NCI-H187 (cell line): Measurements from ENCODE around the gene MAP2K2.
"Not testable (repeated sequence)": the region's sequence is repeated elsewhere in the genome, so short reads cannot be mapped to it uniquely, and the experiment has no call there.

Experiments used
- DNase-seq, 2 experiments: peaks; one replicate each; lab custom pipeline; 2025; lab: John Stamatoyannopoulos, UW

MAP2K2 gene

GRCh38 chr19:4123615-4124568 lies at the start of gene MAP2K2:
MAP2K2 (minus strand) TSS chr19:4124122; CDS start chr19:4123875, 247 bp downstream.
- DNase-seq: peak; percentile 82 to 91

DNA sequence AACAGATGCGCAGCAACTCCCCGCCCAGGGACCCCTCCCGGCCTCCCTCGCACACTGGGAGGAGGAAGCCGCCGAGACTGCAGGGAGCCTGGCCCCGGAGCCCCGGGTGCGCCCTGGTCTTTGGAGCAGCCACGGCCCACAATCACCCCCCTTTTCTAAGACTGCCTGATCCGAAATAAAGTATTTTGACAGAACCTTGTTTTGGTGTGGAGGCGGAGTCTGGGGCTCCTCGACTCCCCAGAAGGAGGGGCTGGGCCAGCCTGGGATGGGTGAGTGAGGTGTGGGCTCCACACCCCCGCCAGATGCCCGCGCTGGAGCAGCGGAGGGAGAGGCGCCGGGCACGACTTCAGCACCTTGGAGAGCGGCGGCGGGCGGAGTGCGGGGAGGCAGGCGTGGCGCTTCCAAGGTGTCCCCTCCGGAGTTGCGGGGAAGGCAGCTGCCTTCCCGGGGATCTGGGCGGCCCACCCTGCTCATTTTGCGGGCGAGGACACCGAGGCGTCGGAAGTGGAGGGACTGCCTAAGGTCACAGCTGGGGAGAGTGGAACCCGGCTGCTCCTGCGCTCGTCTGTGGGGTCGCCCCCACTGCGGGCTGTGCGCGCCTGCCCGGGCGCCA lies 49.0 kb upstream of the MAP2K2 start:
- DNase-seq: no peak

GRCh38 chr19:4171676-4172075 lies 47.8 kb upstream of the MAP2K2 start:
- DNase-seq: no peak

GRCh38 chr19:4164262-4164661 lies 40.3 kb upstream of the MAP2K2 start:
- no peak for DNase-seq

DNA sequence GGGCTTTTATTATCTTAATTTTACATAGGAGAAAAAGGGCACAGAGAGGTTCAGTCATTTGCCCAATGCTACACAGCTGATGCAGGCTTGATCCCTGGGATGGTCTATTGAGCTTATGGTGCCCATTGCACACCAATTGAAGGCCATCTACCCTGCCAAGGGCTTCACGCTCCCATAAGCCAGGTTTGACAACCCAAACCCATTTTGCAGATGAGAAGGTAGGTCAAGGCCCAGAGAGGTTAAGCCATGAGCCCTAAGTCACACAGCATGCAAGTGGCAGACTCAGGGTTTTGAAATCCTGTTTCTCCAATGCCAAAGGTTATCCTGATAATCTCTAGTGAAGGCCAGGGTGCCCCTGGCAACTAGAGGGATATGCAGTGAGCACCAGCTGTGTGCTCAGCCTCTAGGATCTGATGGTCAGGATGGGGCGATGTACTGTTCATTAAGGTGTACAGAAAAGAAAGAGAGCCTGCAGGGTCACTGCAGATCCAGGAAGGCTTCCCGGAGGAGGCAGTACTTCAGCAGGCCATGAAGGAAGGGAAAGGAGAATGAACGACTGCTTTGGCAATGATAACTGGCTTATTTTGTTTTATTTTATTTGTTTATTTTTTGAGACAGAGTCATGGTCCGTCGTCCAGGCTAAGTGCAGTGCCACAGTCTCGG lies 37.6 kb upstream of the MAP2K2 start:
- no peak for DNase-seq

DNA sequence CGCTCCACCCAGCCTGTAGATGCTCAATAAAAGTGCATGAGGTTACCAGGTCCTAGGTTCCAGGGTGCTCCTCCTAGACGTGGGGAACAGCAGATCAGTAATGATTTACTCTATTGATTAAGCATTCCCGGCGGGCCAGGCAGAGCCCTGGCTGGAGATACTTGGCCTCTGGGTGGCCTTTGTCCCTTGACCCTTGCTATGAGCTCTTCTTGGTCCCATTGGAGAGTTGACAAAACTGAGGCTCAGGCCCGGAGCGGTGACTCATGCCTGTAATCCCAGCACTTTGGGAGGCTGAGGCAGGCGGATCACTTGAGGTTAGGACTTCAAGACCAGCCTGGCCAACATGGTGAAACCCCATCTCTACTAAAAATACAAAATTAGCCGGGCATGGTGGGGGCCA lies 34.0 kb upstream of the MAP2K2 start:
- DNase-seq: not testable (repeated sequence)

DNA sequence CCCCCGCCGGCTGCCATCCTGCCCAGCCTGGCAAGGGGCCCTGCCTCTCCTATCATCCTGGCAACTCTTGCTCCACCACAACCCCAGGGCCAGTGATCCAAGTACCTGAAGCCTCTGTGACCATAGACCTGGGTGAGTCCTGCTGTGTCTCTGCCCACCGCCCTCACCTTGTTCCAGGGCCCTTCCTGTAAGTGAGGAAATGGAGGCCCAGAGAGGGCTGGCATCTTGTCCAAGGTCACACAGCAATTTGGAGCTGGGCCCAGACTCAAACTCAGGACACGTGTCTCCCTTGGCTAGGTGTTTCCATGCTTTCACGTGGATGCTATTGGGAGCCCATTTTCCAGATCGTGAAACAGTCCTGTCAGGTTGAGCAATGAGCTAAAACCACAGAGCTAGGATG lies 33.2 kb upstream of the MAP2K2 start:
- DNase-seq: no peak

DNA sequence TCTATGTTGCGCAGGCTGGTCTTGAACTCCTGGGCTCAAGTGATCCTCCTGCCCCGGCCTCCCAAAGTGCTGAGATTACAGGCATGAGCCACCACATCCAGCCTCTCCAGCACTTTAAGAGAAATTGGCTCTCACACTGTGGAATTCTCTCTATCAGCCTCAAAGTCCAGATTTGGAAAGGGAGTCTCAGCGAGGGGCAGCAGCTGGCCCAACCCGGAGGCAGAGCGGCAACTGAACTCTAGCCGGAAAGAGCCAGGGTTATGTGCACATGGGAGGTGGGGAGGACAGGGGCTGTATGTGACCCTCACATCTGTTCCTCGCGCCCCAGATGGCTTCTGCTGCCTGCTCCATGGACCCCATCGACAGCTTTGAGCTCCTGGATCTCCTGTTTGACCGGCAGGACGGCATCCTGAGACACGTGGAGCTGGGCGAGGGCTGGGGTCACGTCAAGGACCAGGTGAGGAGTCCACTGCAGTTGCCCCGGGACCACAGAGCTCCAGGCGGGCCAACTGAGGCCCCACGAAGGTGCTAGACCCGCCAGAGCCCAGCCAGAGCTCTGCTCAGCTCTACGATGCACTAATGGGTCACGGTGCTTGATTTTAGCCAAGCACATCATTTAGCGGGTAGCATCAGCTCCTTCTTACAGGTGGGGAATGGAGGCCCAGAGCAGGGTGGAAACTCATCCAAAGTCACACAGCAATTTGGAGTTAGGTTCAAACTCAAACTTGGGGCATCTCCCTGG lies 30.8 kb upstream of the MAP2K2 start:
- DNase-seq: no peak

DNA sequence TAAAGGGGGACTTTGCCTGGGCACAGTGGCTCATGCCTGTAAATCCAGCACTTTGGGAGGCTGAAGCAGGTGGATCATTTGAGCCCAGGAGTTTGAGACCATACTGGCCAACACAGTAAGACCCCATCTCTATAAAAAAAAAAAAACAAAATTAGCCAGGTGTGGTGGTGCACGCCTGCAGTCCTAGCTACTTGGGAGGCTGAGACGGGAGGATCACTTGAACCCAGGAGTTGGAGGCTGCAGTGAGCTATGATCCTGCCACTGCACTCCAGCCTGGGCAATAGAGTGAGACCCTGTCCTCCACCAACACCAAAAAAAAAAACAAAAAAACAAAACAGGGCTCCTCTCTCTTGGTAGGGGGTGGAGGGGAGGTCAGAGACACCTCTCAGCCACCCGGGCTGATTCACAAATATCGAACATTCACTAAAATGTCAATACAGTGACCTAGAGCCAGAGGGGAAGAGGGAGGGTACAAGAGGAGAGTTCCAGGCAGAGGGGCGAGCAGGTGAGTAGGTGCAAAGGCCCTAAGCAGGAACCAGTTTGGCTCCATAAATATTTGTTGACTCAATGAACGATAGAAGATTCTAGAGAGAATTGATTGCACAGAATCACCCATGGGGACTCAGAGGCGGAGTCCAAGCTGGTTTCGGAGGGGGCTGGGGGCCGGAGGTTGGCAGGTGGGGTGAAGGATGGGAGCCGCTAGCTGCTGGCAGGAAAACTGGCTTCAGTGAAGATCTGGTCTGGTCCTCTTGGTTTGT lies 28.5 kb upstream of the MAP2K2 start:
- no peak for DNase-seq

GRCh38 chr19:4151623-4152022 lies 27.7 kb upstream of the MAP2K2 start:
- no peak for DNase-seq

- DNase-seq: no peak
Measured at GRCh38 chr19:4149518-4150288, 25.8 kb upstream of the MAP2K2 start.

DNA sequence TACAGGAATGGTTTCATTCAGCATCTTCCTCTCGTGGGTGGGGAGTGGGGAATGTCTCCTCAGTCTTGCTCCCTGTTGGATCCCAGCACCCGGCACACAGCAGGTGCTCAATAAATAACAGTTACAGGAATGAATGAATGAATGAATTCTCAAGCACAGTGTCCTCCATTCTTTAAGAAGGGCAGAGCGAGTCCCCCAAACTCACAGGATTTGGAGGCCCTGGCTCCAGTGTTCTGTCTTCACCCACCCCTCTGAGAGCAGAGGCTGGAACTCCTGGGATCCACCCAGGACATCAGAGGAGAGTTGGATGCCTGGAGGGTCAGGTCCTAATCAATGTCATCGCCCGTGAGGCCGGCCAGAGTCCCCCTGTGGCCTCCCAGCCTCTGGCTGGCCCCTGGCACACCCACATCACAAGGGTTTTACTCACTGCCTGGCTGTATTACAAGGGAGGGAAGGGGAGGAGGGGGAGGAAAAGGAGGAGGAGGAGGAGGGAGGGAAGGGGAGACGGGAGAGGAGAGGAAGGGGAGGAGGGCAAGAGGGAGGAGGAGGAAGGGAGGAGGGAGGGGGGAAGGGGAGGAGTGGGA lies 20.8 kb upstream of the MAP2K2 start:
- no peak for DNase-seq

GRCh38 chr19:4142916-4143315 lies 19.0 kb upstream of the MAP2K2 start:
- DNase-seq: not testable (repeated sequence)

GRCh38 chr19:4140237-4140711 lies 16.4 kb upstream of the MAP2K2 start:
- peak in 1 of 2 experiments; percentile 24 for DNase-seq

DNA sequence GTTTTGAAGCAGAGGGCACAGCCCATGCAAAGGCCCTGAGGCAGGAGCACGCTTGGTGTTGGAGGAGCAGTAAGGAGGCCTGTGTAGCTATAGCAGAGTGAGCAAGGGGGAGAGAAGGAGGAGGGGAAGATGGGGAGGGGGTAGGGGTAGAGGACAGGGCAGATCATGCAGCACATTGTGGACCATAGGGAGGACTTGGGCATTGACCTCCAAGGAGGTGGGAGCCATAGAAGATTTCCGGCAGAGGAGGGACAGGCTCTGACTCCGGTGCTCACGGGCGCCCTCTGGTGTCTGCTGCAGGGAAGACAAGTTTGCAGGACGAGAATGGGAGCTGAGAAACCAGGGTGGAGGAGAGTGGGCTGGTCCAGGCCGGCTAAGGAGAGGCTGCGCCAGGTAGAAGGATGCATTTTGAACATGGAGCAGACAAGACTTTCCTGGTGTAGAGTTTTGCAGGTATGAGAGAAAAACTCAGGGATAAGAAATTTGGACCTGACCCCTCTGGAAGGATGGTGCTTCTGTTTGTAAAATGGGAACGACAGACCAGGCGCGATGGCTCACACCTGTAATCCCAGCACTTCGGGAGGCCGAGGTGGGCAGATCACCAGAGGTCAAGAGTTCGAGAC lies 15.8 kb upstream of the MAP2K2 start:
- DNase-seq: peak in 1 of 2 experiments; percentile 23

DNA sequence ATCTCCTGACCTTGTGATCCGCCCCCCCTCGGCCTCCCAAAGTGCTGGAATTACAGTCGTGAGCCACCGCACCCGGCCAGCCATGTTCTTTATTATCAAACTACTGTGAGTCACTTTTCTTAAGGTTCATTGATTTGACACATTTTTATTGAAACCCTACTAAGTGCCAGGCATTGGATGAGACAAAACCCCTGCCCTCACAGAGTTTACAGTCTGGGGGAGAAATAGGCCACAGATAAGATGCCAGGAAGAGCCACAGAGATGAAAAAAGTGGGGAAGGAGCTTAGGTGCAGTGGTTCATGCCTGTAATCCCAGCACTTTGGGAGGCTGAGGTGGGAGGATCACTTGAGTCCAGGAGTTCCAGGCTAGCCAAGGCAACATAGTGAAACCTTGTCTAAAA lies 14.5 kb upstream of the MAP2K2 start:
- no peak for DNase-seq

DNA sequence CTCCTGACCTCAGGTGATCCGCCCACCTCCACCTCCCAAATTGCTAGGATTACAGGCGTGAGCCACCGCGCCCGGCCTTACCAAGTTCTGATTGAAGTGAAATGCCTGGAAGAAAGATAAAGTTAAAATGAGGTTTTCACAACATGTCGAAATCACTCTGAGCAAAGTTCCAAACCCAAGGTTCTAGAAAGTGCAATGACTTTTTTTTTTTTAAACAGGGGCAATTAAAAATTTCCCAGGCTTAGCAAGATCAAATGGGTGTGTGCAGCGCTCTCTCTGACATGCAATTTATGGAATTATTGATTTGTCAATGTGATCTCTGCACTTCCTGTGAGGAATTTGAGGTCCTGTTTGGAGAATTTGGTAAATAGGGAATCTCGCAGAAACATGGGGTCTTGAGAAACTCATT lies 12.8 kb upstream of the MAP2K2 start:
- no peak for DNase-seq

- not testable (repeated sequence) for DNase-seq
Measured at GRCh38 chr19:4135386-4135785, 11.5 kb upstream of the MAP2K2 start.

DNA sequence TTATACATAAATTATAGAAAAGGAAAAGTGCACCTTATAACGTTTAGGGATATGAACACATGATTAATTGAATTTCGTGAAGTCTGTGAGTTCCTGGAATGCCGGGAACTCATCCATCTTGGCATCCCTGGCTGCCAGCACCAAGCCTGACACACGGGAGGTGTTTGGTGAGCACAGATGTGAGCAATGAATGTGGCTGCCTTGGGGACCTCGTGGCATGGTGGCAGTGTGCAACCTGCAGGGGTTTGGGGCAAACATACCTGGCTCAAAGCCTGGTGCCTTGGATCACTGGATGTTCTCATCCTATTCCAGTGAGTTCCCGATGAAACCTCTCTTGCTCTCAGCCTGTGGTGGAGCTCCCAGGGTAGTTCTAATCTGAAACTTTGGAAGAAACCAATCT lies 10.4 kb upstream of the MAP2K2 start:
- DNase-seq: no peak
